OCI-LY7 (cell line): ENCODE results near the gene SPEF1.

Experiments used
- CTCF ChIP-seq: fragments of 200-600 bp; sonication (generic); conservative IDR thresholded peaks from 2 replicates; pipeline ENCODE4 v1.5.1; 2014; ENCODE audit warnings: mild to moderate bottlenecking, antibody characterized with exemption, low read length, moderate library complexity, mixed read lengths
- EZH2phosphoT487 ChIP-seq: fragments of 200-600 bp; sonication (generic); IDR thresholded peaks from 2 replicates; pipeline ENCODE4 v1.6.1; 2018; ENCODE audit warnings: low read depth, borderline replicate concordance, mild to moderate bottlenecking, mixed run types, antibody characterized with exemption, low read length, moderate library complexity, mixed read lengths

- no peak for TF ChIP-seq EZH2phosphoT487
- no peak for TF ChIP-seq CTCF
Measured at GRCh38 chr20:3794701-3795420, 13.6 kb upstream of the SPEF1 start.
